Measurements from ENCODE around the gene KNG1. TPM values are rescaled to one million over a fixed set of nuclear protein-coding genes. Genes with fewer than 3 reads are reported as not detected.
A peak's percentile ranks its signal among the peaks of the same experiment; 100 is the strongest.
"Not testable (repeated sequence)": the region's sequence is repeated elsewhere in the genome, so short reads cannot be mapped to it uniquely, and the experiment has no call there.

The KNG1 gene
- total RNA-seq, 1 donor from 2014 or later: 0.37 TPM

DNA sequence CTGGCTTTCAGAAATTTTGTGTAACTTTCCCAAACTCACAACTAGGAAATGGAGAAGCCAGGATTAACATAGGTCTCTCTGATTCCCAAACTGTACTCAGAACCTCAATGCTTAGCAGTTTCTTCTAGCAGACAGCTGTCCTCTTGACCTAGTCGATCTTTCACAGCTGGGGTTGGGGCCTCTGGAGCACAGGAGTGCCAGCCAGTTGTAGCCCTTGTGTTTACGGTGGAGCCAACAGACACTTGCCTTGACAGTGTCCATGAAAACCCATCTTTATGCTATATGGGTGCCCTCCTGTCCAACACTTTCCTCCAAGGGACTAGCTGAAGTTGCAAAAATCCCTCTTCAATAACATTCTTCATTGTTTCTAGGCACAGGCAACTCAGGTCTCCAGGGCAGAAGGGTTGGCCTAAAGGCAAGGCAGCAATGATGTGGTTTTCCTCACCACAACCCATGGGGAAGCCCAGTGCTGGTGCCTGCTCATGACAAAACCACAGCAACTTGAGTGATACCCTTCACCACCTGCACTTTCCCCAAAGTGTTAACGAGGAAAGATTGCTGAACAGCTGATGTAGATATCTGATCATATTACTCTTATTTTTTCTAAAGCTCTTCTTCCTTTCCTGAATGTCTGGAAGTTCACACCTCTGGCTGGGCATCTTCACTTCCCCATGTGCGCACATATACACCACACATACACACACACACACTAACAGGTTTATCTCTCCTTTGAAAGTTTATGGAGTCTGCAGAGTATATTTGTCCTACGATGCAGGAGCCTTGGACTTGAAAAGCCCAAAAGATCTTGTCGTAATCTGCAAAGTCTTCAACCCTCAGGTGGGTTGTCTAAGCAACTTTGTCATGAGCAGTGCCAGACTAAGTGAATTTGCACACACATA, 11.0 kb upstream of the KNG1 start:
- ATAC-seq (no peak), DNase-seq (no peak)
- intact Hi-C loops (cut with micrococcal nuclease): no loop called here

DNA sequence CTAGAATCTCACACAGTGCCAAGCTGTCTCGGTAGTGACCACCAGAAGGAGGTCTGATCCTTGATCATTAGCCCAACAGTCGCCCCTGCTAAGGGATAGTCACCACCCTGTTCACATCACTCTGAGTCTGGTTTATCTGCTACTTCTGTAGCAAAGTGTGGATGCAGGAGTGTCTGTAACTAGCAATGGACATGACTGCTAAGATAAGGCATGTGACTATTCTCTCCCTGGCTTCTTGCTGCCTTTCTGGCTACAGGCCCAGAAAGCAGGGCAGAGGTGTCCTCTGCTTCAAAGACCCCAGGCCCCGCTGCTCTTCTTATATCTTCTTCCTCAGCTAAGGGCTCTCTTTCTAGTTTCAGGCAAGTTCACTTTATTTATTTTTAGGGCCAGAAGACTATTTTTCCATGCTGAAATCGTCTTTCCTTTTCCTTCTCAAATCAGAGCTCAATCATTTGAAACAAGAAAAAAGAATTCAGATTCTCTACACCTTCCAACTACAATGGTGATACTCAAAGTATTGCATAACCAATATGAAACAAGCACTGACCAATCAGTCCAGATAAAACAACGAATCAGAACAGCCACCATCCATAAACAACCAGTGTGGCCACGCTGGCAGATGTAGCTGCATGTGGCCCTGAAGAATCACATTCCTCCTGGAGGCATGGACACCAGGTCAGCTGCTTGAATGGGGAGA, 8.0 kb upstream of the KNG1 start:
- no peak for DNase-seq
- peak; percentile 82 for ATAC-seq
- intact Hi-C loops (cut with micrococcal nuclease): no loop called here

DNA sequence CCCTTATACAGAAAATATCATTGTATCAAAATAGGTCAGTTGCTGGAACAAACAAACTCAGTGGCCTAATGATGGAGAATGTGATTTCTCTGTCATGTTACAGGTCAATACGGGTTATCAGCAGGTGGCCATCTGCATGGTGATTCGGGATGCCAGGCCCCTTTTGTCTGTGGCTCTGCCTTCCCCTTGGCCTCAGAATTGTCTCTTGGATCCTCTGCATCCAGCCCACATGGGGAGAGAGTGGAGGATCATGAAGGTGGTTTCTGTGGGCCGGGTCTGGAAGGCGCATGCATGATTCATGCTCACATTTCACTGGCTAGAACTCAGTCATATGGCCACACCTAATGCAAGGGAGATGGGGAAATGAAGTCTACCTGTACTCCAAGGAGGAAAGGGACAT, 6.5 kb upstream of the KNG1 start:
- intact Hi-C loops (cut with micrococcal nuclease); ATAC-seq; DNase-seq: not testable (repeated sequence)

DNA sequence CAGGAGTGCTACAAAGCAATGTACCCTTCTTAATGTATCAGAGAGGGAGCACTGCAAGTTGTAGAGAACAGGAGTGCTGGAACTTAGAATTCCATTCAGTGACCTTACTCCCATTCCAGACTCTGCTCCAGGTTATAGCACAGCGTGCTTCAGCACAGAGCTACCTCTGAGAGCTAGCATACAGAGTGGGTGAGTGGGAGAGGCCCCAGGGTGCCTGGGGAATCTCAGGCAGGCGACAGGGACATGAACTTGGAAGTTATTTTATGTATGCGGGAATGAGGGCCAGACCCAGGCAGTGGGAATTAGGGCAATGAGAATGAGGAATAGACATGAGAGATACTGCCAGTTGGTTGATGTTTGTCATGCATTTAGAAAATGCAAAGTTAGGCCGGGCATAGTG, 3.7 kb upstream of the KNG1 start:
- ATAC-seq (peak; percentile 52), DNase-seq (no peak)
- intact Hi-C loops (cut with micrococcal nuclease): no loop called here

DNA sequence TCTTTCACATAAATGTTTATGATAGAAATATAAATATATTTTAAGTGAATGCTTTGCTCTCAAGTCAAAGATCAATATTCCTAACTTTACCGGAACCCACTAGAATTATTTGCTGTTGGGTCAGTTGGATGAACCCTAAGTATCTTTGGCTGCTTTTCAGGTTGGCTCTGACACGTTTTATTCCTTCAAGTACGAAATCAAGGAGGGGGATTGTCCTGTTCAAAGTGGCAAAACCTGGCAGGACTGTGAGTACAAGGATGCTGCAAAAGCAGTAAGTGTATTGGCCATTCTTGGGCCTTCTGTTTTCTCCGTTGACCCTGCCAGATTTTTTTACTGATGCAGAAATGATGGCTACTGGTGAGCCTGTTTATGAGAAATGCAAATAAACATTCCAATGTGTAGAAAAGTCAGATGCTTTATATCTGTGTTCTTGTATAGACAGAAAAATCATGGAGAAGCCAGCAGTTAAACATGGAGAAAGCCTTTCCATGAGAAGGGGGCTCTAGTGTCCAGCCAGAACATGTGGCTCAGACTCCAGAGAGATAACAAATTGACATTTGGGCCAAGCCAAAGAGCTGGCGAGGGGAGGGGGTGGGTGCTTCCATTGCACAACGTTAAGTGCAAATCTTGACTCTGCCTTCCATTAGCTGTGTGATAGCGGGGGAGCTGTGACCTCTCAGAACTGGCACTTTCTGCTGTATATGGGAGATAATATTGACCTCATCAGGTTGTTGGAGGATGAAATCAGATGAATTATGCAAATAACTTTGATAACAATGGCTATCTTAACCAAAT, 3.0 kb downstream of the KNG1 start:
- intact Hi-C loops (cut with micrococcal nuclease): no loop called here
- ATAC-seq (peak; percentile 41), DNase-seq (no peak)

DNA sequence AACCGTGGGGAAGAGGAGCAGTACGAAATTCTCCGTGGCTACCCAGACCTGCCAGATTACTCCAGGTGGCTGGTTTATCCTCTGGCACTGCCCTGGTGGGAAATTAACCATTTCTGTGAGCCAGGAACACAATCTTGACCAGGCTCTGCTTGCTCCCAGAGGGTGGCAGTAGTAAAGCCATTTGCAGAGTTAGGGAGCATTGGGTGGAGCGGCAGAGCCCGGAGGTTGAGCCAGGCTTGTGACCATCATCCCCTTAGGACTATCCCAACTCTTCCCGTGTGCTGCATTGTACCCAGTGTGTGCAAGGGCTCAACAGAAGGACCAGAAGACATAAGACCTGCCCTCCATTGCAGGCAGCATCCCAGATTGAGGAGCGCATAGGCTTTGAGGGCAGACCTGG, 5.3 kb downstream of the KNG1 start:
- intact Hi-C loops (cut with micrococcal nuclease): no loop called here
- no peak for ATAC-seq

DNA sequence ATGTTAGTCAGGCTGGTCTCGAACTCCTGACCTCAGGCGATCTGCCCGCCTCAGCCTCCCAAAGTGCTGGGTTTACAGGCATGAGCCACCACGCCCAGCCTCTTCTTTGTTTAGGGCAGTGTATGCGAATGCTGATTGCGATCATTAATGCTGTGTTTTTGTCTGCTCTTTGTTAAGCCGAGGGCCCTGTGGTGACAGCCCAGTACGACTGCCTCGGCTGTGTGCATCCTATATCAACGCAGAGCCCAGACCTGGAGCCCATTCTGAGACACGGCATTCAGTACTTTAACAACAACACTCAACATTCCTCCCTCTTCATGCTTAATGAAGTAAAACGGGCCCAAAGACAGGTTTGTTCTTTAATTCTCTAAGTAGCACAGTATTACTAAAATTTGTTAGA, 7.8 kb downstream of the KNG1 start:
- DNase-seq: no peak
- ATAC-seq: no peak
- intact Hi-C loops (cut with micrococcal nuclease): no loop called here

More for the DNA sequence above, 5.3 kb downstream of the KNG1 start:
- DNase-seq: no peak

DNA sequence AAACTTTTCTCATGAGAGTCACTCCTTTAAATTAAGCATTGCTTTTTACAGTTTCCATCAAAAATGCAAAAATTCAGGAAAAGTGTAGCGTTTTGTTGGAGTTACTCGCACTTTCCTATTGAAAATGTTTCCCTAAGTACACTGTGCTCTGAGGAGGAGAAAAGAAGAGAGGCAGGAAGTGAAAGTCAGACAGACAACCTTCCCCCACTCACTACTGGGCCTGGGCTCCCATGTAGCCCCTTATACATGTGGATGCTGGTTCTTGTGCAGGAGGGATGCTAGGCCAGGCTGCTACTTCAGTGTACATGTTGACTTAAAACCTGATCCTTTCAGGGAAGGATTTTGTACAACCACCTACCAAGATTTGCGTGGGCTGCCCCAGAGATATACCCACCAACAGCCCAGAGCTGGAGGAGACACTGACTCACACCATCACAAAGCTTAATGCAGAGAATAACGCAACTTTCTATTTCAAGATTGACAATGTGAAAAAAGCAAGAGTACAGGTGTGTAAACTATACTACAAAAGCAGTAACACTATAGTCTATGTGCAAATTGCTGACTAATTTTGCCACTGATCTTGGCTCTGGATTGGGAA, 15.1 kb downstream of the KNG1 start:
- no peak for DNase-seq
- no peak for ATAC-seq
- intact Hi-C loops (cut with micrococcal nuclease): no loop called here

DNA sequence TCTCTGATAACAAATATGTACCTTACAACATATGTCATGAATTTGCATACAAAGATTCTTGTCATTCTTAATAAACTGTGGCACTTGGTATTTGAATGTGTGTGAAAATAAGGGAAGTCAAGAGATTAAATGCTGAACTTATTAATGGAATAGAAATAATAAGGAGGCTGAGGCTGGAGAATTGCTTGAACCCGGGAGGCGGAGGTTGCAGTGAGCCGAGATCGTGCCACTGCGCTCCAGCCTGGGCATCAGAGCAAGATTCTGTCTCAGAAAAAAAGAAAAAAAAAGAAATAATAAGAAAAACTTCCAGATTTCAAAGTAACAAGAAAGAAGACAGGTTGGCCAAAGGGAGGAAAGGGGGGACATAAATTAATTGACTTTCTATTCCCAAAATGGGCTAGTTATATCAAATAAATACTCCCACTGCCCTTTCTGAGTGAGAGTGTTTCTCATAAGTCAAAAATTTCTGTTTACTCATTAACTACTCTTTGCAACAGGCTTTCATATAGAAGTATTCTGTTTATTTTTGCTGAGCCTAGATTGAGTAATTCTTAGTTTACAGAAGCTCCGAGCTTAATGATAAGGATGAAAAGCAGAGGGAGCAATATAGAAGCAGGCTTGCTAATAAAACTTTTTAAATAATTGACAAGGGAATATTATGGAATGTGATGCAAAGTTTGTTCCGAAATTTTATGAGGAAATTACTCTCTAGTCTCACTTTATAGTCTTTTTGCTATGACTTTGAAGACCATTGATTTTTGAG, 25.6 kb downstream of the KNG1 start:
- DNase-seq (no peak), ATAC-seq (no peak)
- intact Hi-C loops (cut with micrococcal nuclease): no loop called here

DNA sequence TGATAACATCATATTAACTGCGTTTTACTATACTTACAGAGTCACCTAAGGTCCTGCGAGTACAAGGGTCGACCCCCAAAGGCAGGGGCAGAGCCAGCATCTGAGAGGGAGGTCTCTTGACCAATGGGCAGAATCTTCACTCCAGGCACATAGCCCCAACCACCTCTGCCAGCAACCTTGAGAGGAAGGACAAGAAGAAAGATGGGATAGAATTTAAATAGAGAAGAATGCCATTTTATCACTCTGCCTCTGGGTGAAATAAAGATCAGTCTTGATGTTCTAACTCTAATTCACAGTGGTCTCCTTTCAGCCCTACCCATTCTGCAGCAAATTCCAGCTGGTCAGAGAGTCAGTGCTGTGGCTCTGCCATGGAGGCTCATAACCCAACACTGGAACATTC, 26.5 kb downstream of the KNG1 start:
- DNase-seq (no peak), ATAC-seq (no peak)
- intact Hi-C loops (cut with micrococcal nuclease): no loop called here

DNA sequence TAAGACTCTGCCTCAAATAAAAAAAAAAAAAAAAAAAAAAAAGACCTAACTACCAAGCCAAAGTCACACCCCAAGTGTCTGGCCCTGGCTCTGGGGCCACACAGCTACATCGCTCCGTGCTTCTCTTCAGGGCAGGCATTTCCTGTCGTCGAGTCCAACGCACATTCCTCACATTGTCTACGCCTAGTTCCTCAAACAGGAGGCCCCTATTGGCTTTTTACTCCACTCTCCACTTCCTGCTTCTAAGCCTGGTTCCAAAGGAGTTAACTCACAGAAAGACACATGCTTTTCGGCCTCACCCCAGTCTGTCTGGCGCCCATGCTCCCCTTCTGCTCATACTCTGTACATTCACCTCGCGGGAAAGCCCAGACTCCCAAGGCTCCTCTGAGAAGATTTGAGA, 28.8 kb downstream of the KNG1 start:
- DNase-seq (peak; percentile 36), ATAC-seq (peak; percentile 78)
- intact Hi-C loops (cut with micrococcal nuclease): no loop called here

DNA sequence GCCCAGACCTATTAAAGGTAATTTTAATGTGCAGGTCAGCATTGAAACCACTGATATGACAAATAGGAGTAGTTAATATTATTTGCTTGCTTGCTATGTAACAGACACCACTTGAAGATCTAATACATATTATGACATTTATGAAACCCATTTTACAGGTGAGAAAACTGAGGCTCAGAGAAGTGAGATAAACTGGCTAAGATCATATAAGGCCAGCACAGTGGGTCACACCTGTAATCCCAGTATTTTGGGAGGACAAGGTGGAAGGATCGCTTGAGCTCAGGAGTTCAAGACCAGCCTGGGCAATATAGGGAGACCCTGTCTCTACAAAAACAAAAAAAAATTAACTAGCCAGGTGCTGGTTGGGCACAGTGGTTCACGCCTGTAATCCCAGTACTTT, 33.2 kb downstream of the KNG1 start:
- ATAC-seq (no peak), DNase-seq (no peak)
- intact Hi-C loops (cut with micrococcal nuclease): loop anchor here (5.0 kb wide), 1 partner anchor 133 kb away; no protein-coding TSS in a partner anchor

DNA sequence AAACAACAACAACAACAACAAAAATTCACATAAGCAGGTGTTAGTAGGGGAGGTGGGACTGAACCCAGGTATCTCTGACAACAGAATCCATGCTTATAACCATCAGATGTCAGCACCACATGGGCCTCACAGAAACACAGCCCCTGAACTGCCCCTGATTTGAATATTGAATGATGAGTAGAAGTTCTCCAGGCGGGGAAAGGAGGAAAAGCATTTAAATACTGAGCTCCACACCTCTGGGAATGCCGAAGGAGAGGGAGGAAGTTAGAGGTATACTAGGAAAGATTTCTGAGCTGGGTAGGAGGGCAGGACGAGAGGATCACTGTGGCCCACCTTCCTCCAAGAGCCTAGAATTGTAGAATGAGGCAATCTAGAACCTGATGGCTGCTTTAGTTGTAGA, 34.3 kb downstream of the KNG1 start:
- ATAC-seq (no peak), DNase-seq (no peak)
- intact Hi-C loops (cut with micrococcal nuclease): loop anchor here (5.0 kb wide), 1 partner anchor 134 kb away; no protein-coding TSS in a partner anchor

DNA sequence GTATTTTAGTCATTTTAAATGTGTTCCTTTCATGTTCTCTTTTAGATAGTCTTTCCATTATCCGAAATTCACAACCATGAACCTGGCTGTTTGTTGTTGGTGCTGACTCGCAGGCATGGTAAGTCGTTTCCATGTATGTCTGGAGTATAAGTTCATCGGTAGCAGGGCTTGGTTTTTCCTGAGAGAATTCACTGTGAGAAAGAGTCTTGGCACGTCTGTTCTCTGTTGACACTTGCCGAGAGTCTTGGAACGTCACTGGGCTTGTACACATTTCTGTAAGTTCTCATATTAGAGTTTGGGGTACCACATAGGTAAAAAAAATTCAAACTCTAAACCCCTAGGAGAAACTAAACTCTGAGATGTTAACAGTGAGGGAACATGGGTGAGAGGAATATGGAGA, 36.8 kb downstream of the KNG1 start:
- DNase-seq: no peak
- intact Hi-C loops (cut with micrococcal nuclease): loop anchor here (5.0 kb wide), 1 partner anchor 137 kb away; no protein-coding TSS in a partner anchor
- ATAC-seq: no peak

DNA sequence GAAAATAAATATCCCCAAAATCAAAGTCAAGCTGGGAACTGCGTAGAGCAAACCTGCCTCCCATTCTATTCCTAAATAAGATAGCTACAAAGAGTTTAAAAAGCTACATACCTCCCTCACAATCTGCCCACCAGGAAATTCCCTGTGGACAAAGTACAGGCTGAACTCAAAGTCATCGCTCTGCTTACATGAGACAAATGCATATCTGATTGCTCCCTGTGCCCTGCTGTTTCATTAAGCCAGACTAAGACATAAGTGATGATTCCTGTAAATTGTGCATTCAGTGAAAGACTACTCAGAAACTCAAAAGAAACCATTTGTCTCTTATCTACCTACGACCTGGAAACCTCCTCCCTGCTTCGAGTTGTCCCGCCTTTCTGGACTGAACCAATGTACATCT, 37.7 kb downstream of the KNG1 start:
- ATAC-seq (no peak), DNase-seq (no peak)
- intact Hi-C loops (cut with micrococcal nuclease): loop anchor here (5.0 kb wide), 1 partner anchor 138 kb away; no protein-coding TSS in a partner anchor

DNA sequence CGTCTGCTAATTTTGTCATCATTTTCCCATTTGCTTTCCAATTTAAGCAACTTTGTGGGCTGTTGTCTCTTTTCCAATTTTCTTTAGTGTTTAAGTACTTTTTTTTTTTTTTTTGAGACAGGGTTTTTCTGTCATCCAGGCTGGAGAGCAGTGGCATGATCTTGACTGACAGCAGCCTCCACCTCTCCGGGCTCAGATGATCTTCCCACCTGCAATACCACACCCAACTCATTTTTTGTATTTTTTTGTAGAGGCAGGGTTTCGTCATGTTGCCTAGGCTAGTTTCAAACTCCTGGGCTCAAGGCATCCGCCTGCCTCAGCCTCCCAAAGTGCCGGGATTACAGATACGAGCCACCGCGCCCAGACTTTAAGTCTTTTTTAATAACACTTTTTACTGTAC, 40.1 kb downstream of the KNG1 start:
- intact Hi-C loops (cut with micrococcal nuclease): no loop called here
- DNase-seq (no peak), ATAC-seq (no peak)

DNA sequence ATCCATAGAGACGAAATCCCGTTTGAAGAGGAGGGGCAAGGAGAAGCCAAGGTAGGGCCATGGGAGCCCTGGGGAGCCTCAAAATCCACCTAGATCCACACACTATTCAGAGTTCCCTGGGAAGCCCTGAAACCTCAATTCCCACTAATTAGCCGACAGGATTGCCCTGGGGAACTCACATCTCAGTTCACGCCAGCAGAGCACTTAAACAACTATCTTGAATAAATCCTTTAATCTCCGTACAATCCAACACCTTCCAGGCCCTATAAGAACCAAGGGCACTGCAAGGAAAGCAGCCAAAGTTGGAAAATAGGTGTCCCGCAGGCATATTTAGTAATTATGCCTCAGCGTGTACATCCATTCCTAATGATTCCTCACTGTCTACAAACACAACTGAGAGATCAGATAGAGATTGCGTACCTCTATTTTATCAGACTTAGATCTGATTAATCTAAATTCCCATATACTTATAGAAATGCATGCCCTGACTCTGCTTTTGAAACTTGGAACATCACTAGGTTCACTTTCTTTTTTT, 40.6 kb downstream of the KNG1 start:
- intact Hi-C loops (cut with micrococcal nuclease): no loop called here
- no peak for DNase-seq

DNA sequence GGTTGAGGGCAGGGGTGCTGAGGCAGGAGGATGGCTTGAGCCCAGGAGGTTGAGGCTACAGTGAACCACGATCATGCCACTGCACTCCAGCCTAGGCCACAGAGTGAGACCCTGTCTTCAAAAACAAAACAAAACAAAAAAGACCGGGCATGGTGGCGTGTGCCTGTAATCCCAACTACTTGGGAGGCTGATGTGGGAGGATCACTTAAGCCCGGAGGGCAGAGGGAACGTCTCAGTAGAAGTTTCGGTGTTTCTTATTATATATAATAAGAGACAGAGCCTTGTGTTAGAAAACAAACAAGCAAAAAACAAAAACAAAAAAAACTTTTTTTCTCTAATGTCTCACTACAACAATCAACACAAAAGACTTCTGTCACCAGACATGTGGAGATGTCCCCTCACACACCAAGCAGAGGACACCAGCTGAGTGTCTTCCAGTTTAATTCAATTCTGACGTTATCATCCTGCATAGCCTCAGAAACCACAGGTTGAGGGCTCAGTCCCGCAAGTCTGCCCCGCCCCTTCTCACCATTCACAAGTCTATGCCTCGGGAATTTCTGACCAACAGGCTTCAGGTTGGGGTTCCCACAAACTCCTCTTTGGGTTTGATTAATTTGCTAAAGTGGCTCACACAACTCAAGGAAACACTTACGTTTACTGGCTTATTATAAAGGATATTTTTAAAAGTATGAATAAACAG, 42.2 kb downstream of the KNG1 start:
- ATAC-seq: no peak
- DNase-seq: no peak
- intact Hi-C loops (cut with micrococcal nuclease): no loop called here

More for the DNA sequence above, 40.6 kb downstream of the KNG1 start:
- ATAC-seq: no peak

All from left ventricle myocardium superior (tissue), 1 donor.